HEK293T (cell line): ENCODE measurements around the gene UGT1A7.

Experiments
- FOXM1 ChIP-seq: fragments of 450-650 bp; IDR thresholded peaks from 2 replicates; pipeline ENCODE4 v1.6.1; 2017; ENCODE audit warnings: mild to moderate bottlenecking, borderline replicate concordance
- LEF1 ChIP-seq: fragments of 450-650 bp; IDR thresholded peaks from 2 replicates; pipeline ENCODE4 v1.6.1; 2017; ENCODE audit warnings: mild to moderate bottlenecking, borderline replicate concordance
- SP1 ChIP-seq: fragments of 450-650 bp; IDR thresholded peaks from 2 replicates; pipeline ENCODE4 v1.6.1; 2017

GRCh38 chr2:233772153-233772552, 90.5 kb downstream of the UGT1A7 start:
- TF ChIP-seq FOXM1 (no peak), SP1 (no peak), LEF1 (no peak)
